ENCODE measurements around the gene ENAH. TPM values are rescaled to one million over a fixed set of nuclear protein-coding genes. Genes with fewer than 3 reads are reported as not detected.
A peak's percentile ranks its signal among the peaks of the same experiment; 100 is the strongest.
"Not testable (repeated sequence)": the region's sequence is repeated elsewhere in the genome, so short reads cannot be mapped to it uniquely, and the experiment has no call there.

ENAH gene
- total RNA-seq, 1 donor from 2014 or later, result 50.0 TPM

DNA sequence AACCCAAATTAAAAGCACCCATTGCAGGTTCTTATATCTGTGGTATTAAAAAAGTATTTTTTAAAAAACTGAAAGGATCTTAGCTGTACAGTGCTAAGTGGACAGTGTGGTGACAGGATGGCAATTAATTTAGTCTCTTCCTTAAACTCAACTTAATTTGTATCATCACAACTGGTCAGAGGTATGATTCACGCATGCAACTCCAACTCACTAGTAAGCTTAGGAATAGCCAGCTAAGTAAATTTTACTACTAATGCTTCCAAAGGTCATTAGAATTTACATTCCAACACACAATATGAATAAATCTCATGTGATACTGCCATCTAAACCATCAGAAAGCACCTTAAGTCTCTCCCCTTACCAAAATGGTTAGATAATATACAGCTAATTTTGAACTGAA, 35.4 kb downstream of the ENAH start:
- Histone ChIP-seq H3K27me3 (ENCODE audit: control insufficient read depth, insufficient read depth, low read length) (no peaks in the 10 kb centered on the region), H3K4me3 (ENCODE audit: low read depth, low read length) (no peak overlapping the region), H3K36me3 (ENCODE audit: control insufficient read depth, insufficient read depth, low read length) (no peaks in the 10 kb centered on the region)
- FAIRE-seq (no peak), DNase-seq (ENCODE audit: low read depth) (peak; percentile 45)
- no peak for TF ChIP-seq CTCF (IDR thresholded peaks at IDR 0.05; ENCODE audit: insufficient read depth, low read length, severe bottlenecking)

DNA sequence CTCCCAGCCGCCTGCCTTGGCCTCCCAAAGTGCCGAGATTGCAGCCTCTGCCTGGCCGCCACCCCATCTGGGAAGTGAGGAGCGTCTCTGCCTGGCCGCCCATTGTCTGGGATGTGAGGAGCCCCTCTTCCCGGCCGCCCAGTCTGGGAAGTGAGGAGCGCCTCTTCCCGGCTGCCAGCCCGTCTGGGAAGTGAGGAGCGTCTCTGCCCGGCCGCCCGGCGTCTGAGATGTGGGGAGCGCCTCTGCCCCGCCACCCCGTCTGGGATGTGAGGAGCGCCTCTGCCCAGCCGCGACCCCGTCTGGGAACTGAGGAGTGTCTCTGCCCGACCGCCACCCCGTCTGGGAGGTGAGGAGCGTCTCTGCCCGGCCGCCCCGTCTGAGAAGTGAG, 37.5 kb downstream of the ENAH start:
- H3K27me3 ChIP-seq (ENCODE audit: control insufficient read depth, insufficient read depth, low read length); FAIRE-seq; H3K4me3 ChIP-seq (ENCODE audit: low read depth, low read length); H3K36me3 ChIP-seq (ENCODE audit: control insufficient read depth, insufficient read depth, low read length); DNase-seq (ENCODE audit: low read depth): not testable (repeated sequence)

GRCh38 chr1:225613006-225613405, 39.9 kb downstream of the ENAH start:
- no peak for TF ChIP-seq CTCF (IDR thresholded peaks at IDR 0.05; ENCODE audit: insufficient read depth, low read length, severe bottlenecking)
- no peak for DNase-seq (ENCODE audit: low read depth)
- no peak for FAIRE-seq
- Histone ChIP-seq H3K27me3 (ENCODE audit: control insufficient read depth, insufficient read depth, low read length) (no peaks in the 10 kb centered on the region), H3K36me3 (ENCODE audit: control insufficient read depth, insufficient read depth, low read length) (no peaks in the 10 kb centered on the region), H3K4me3 (ENCODE audit: low read depth, low read length) (no peak overlapping the region)

DNA sequence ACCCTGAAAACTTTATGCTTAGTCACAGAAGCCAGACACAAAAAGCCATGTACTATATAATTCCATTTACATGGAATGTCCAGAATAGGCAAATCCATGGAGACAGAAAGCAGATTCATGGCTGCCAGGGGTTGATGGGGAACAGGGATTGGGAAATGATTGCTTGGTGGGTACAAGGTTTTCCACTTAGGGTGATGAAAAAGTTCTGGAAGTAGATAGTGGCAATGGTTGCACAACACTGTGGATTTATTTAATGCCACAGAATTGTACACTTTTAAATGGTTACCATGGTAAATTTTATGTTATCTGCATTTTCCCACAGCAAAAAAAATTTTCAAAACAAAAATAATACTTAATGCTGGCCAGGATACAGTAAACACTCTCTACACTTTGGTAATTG, 40.6 kb downstream of the ENAH start:
- TF ChIP-seq CTCF (IDR thresholded peaks at IDR 0.05; ENCODE audit: insufficient read depth, low read length, severe bottlenecking), result no peak
- FAIRE-seq (no peak), DNase-seq (ENCODE audit: low read depth) (no peak)
- Histone ChIP-seq H3K36me3 (ENCODE audit: control insufficient read depth, insufficient read depth, low read length) (no peaks in the 10 kb centered on the region), H3K27me3 (ENCODE audit: control insufficient read depth, insufficient read depth, low read length) (no peaks in the 10 kb centered on the region), H3K4me3 (ENCODE audit: low read depth, low read length) (no peak overlapping the region)

- TF ChIP-seq CTCF (IDR thresholded peaks at IDR 0.05; ENCODE audit: insufficient read depth, low read length, severe bottlenecking), result peak; percentile 6
- FAIRE-seq, result no peak
- peak; percentile 54 for DNase-seq (ENCODE audit: low read depth)
- Histone ChIP-seq H3K36me3 (ENCODE audit: control insufficient read depth, insufficient read depth, low read length) (no peaks in the 10 kb centered on the region), H3K4me3 (ENCODE audit: low read depth, low read length) (no peak overlapping the region), H3K27me3 (ENCODE audit: control insufficient read depth, insufficient read depth, low read length) (no peaks in the 10 kb centered on the region)
Measured at GRCh38 chr1:225611537-225612223, 41.2 kb downstream of the ENAH start.

DNA sequence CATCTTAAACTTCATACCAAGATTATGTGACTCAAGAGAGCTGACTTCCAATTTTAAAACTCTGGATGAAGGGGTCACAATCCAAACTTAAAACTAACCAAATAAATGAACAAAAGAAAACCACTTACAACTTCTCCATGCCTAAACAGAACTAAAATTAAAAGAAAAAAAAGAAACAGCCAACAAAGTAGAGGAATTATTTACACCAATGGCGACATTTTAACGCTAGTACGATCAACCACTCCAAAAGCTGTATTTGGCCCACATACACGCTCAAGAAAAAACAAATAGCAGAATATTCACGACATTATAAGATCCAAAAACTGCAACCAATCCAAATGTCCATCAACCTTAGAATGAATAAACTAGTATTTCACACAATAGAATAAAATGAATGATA, 42.4 kb downstream of the ENAH start:
- TF ChIP-seq CTCF (IDR thresholded peaks at IDR 0.05; ENCODE audit: insufficient read depth, low read length, severe bottlenecking), result no peak
- DNase-seq (ENCODE audit: low read depth) (no peak), FAIRE-seq (no peak)
- no peak overlapping the region for H3K4me3 ChIP-seq (ENCODE audit: low read depth, low read length)
- H3K36me3 ChIP-seq (ENCODE audit: control insufficient read depth, insufficient read depth, low read length), result no peaks in the 10 kb centered on the region
- H3K27me3 ChIP-seq (ENCODE audit: control insufficient read depth, insufficient read depth, low read length), result no peaks in the 10 kb centered on the region

Measured in bronchial epithelial cell (primary cell).